Testis (tissue), 2 donors: ENCODE data around the gene AP5Z1.

ENCODE experiments used
- POLR2A ChIP-seq: fragments of 450-650 bp; IDR thresholded peaks from one replicate; pipeline ENCODE4 v1.6.1; 2017; ENCODE audit warnings: antibody characterized with exemption, mild to moderate bottlenecking, moderate library complexity
- TF ChIP-seq, protein P1 (sequence below), 3 experiments: fragments of 450-650 bp in 2 of 3; fragments of 200-600 bp in 1 of 3; sonication (generic) in 1 of 3; IDR thresholded peaks; one replicate each; pipeline ENCODE4 v1.5.1; 2016 to 2019; ENCODE audit warnings: antibody characterized with exemption in 3 of 3, mild to moderate bottlenecking in 2 of 3, moderate library complexity in 1 of 3

GRCh38 chr7:4837803-4838625 is 62.6 kb downstream of the AP5Z1 start:
- TF ChIP-seq, protein P1, sequence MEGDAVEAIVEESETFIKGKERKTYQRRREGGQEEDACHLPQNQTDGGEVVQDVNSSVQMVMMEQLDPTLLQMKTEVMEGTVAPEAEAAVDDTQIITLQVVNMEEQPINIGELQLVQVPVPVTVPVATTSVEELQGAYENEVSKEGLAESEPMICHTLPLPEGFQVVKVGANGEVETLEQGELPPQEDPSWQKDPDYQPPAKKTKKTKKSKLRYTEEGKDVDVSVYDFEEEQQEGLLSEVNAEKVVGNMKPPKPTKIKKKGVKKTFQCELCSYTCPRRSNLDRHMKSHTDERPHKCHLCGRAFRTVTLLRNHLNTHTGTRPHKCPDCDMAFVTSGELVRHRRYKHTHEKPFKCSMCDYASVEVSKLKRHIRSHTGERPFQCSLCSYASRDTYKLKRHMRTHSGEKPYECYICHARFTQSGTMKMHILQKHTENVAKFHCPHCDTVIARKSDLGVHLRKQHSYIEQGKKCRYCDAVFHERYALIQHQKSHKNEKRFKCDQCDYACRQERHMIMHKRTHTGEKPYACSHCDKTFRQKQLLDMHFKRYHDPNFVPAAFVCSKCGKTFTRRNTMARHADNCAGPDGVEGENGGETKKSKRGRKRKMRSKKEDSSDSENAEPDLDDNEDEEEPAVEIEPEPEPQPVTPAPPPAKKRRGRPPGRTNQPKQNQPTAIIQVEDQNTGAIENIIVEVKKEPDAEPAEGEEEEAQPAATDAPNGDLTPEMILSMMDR (IDR thresholded peaks at IDR 0.05) = no peak
- TF ChIP-seq POLR2A = no peak
